ENCODE results near the gene RCAN2. TPM values are rescaled to one million over a fixed set of nuclear protein-coding genes. Genes with fewer than 3 reads are reported as not detected.

The RCAN2 gene
- total RNA-seq, 1 donor from 2014 or later, result 1.6 TPM

DNA sequence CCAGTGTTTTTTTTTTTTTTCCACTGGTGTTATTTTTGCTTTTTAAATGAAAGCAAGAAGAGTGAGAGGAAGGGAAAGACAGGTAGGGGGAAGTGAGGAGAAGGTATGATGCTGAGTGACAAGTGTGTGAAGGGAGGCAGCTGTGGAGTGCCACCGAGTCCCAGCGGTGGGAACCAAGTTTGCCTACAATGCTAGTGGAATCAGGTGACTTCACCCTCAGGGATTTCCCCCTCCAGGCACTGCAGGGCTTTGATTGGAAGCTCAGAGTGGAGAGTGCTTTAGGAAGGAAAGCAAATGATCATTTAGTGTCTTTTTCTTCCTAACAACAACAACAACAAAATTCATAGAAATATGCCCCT, 200.0 kb downstream of the RCAN2 start:
- Histone ChIP-seq H3K27me3 (ENCODE audit: control insufficient read depth in 3 of 3, insufficient read depth in 3 of 3, low read length in 3 of 3) (no peaks in the 10 kb centered on the region), H3K4me1 (ENCODE audit: control insufficient read depth in 3 of 3, insufficient read depth in 3 of 3, low read length in 3 of 3) (peaks cover 19 to 45% (median 40%) of the 10 kb centered on the region in 3 donors), H3K9ac (ENCODE audit: low read depth in 1 of 3, low read length in 3 of 3) (no peak overlapping the region), H3K36me3 (ENCODE audit: control insufficient read depth in 3 of 3, insufficient read depth in 3 of 3, low read length in 3 of 3) (no peaks in the 10 kb centered on the region), H3K9me3 (ENCODE audit: control insufficient read depth in 3 of 3, low read length in 3 of 3) (no peaks in the 10 kb centered on the region), H3K4me3 (ENCODE audit: low read length in 3 of 3) (no peak overlapping the region), H3K27ac (ENCODE audit: low read depth, low read length) (no peak overlapping the region)

DNA sequence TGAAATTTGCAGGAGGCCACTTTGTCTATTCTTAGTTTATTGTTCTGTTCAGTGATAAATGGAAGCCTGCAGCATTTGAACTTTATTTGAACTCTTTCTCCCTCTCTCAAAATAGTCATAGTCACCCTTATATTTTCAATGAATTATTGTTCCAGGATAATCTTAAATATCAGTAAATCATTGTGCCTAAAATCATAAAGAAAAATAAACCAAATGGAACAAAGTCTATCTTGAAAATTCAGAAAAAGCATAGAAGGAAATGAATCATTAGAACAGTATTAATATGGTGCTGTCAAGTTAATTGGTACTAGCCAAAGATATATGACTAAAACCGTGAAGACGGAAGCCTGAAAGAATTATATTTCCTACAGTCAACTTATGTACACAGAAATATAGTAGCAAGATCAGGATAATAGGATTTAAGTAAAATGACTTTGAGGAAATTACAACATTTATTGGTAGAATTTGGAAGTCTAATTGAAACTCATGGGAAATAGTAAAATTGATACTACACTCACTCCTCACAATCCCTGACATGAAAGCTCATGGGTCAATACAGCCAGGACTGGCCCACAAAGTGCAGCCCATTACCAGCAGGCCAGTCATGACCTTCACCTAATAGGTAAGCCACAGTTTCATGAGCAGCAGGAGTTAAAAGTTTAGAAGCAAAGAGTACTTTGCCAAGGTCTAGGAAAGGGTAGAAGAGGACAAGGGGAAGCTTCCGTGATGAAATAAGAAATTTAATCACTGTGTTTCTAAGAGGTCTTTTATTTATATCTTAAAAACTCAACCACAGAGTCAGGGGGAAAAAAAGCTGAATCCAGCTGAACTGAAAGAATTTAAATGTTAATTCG, 200.6 kb downstream of the RCAN2 start:
- Histone ChIP-seq H3K36me3 (ENCODE audit: control insufficient read depth in 3 of 3, insufficient read depth in 3 of 3, low read length in 3 of 3) (no peaks in the 10 kb centered on the region), H3K9ac (ENCODE audit: low read depth in 1 of 3, low read length in 3 of 3) (no peak overlapping the region), H3K4me3 (ENCODE audit: low read length in 3 of 3) (no peak overlapping the region), H3K9me3 (ENCODE audit: control insufficient read depth in 3 of 3, low read length in 3 of 3) (no peaks in the 10 kb centered on the region), H3K27ac (ENCODE audit: low read depth, low read length) (no peak overlapping the region), H3K27me3 (ENCODE audit: control insufficient read depth in 3 of 3, insufficient read depth in 3 of 3, low read length in 3 of 3) (no peaks in the 10 kb centered on the region), H3K4me1 (ENCODE audit: control insufficient read depth in 3 of 3, insufficient read depth in 3 of 3, low read length in 3 of 3) (peaks cover 19 to 45% (median 40%) of the 10 kb centered on the region in 3 donors)

DNA sequence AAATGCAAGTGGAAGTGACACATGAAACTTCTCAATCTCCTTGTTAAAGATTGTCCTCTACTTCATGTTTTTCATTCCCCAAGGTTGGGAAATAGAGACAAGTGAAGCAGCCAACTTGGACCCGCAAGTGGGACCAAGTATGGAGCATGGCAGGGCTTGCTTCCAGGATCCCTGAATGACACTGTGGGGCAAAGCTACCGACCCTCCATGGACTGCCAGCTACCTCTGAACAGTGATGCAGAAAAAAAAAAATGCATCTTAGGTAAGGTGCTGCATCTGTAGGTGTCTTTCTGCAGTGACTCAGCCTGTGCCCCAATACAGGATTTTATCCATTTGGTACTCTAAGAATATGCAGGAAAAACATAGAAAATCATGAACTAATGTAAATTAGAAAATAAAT, 201.4 kb downstream of the RCAN2 start:
- Histone ChIP-seq H3K36me3 (ENCODE audit: control insufficient read depth in 3 of 3, insufficient read depth in 3 of 3, low read length in 3 of 3) (no peaks in the 10 kb centered on the region), H3K9me3 (ENCODE audit: control insufficient read depth in 3 of 3, low read length in 3 of 3) (no peaks in the 10 kb centered on the region), H3K27me3 (ENCODE audit: control insufficient read depth in 3 of 3, insufficient read depth in 3 of 3, low read length in 3 of 3) (no peaks in the 10 kb centered on the region), H3K4me3 (ENCODE audit: low read length in 3 of 3) (no peak overlapping the region), H3K27ac (ENCODE audit: low read depth, low read length) (no peak overlapping the region), H3K9ac (ENCODE audit: low read depth in 1 of 3, low read length in 3 of 3) (no peak overlapping the region), H3K4me1 (ENCODE audit: control insufficient read depth in 3 of 3, insufficient read depth in 3 of 3, low read length in 3 of 3) (peaks cover 19 to 42% (median 36%) of the 10 kb centered on the region in 3 donors)

DNA sequence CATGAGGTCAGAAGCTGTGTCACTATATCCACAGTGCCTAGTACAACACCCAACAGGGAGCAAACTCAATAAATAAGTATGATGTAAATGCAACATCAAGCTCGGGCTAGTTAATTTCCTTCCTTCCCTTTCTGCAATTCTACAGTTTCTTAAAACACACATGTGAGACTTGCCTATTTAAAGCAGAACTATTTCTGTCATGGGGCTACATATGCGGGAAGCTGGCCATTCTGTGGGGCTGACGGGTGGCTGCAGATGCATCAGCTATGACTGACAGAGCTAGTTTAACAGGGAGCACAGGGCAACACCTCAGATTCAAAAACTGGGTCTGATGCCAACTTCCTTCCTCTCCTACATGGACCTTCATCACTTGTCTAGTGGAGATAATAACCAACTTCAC, 202.4 kb downstream of the RCAN2 start:
- no peak overlapping the region for H3K4me3 ChIP-seq (ENCODE audit: low read length in 3 of 3)
- no peak overlapping the region for H3K27ac ChIP-seq (ENCODE audit: low read depth, low read length)
- no peaks in the 10 kb centered on the region for H3K36me3 ChIP-seq (ENCODE audit: control insufficient read depth in 3 of 3, insufficient read depth in 3 of 3, low read length in 3 of 3)
- H3K9ac ChIP-seq (ENCODE audit: low read depth in 1 of 3, low read length in 3 of 3), result no peak overlapping the region
- H3K27me3 ChIP-seq (ENCODE audit: control insufficient read depth in 3 of 3, insufficient read depth in 3 of 3, low read length in 3 of 3), result no peaks in the 10 kb centered on the region
- H3K4me1 ChIP-seq (ENCODE audit: control insufficient read depth in 3 of 3, insufficient read depth in 3 of 3, low read length in 3 of 3), result peaks cover 19 to 40% (median 34%) of the 10 kb centered on the region in 3 donors
- no peaks in the 10 kb centered on the region for H3K9me3 ChIP-seq (ENCODE audit: control insufficient read depth in 3 of 3, low read length in 3 of 3)

DNA sequence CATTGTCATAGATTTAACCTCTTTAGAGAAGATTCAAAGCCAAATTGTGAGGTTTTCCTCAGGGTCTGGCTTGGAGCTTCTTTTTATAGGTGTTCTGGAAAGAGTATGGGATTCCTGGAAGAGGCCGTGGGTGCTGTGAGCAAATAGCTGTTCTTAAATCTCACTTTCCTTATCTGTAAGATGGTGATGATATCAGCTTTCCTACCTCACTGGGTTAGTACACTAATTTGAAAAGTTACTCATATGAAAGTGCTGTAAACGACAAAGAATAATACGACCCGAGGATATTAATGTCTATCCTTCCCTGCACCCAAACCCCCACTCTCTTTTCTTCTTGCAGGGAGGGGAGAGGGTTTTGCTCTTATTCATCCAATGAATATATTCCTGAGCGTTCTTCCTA, 203.6 kb downstream of the RCAN2 start:
- no peak overlapping the region for H3K4me3 ChIP-seq (ENCODE audit: low read length in 3 of 3)
- H3K9ac ChIP-seq (ENCODE audit: low read depth in 1 of 3, low read length in 3 of 3), result peak overlapping the region in 1 of 3 donors; percentile 25
- H3K27ac ChIP-seq (ENCODE audit: low read depth, low read length), result no peak overlapping the region
- H3K27me3 ChIP-seq (ENCODE audit: control insufficient read depth in 3 of 3, insufficient read depth in 3 of 3, low read length in 3 of 3), result no peaks in the 10 kb centered on the region
- H3K36me3 ChIP-seq (ENCODE audit: control insufficient read depth in 3 of 3, insufficient read depth in 3 of 3, low read length in 3 of 3), result no peaks in the 10 kb centered on the region
- peaks cover 19 to 36% (median 30%) of the 10 kb centered on the region in 3 donors for H3K4me1 ChIP-seq (ENCODE audit: control insufficient read depth in 3 of 3, insufficient read depth in 3 of 3, low read length in 3 of 3)
- H3K9me3 ChIP-seq (ENCODE audit: control insufficient read depth in 3 of 3, low read length in 3 of 3), result no peaks in the 10 kb centered on the region

DNA sequence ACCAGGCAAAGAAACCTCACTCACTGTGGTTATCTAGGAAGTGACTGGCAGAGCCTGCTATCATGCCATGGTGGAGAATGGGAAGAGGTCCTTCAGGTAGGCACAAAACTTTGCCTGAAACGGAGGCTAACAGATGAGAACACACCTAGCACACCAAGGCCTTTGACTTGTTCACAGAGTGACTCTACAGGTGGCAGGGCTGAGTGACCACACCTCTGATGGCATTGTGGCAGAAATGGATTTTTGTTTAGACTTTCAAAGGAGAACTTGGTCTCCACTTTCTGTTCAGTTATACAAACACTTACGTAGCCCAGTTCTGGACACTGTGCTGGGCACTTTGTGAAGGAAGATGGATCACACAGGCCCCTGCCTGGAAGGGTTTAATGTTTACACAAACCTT, 204.2 kb downstream of the RCAN2 start:
- H3K9me3 ChIP-seq (ENCODE audit: control insufficient read depth in 3 of 3, low read length in 3 of 3), result no peaks in the 10 kb centered on the region
- no peak overlapping the region for H3K9ac ChIP-seq (ENCODE audit: low read depth in 1 of 3, low read length in 3 of 3)
- no peaks in the 10 kb centered on the region for H3K36me3 ChIP-seq (ENCODE audit: control insufficient read depth in 3 of 3, insufficient read depth in 3 of 3, low read length in 3 of 3)
- H3K4me3 ChIP-seq (ENCODE audit: low read length in 3 of 3), result no peak overlapping the region
- no peaks in the 10 kb centered on the region for H3K27me3 ChIP-seq (ENCODE audit: control insufficient read depth in 3 of 3, insufficient read depth in 3 of 3, low read length in 3 of 3)
- H3K27ac ChIP-seq (ENCODE audit: low read depth, low read length), result no peak overlapping the region
- H3K4me1 ChIP-seq (ENCODE audit: control insufficient read depth in 3 of 3, insufficient read depth in 3 of 3, low read length in 3 of 3), result peaks cover 19 to 36% (median 30%) of the 10 kb centered on the region in 3 donors

DNA sequence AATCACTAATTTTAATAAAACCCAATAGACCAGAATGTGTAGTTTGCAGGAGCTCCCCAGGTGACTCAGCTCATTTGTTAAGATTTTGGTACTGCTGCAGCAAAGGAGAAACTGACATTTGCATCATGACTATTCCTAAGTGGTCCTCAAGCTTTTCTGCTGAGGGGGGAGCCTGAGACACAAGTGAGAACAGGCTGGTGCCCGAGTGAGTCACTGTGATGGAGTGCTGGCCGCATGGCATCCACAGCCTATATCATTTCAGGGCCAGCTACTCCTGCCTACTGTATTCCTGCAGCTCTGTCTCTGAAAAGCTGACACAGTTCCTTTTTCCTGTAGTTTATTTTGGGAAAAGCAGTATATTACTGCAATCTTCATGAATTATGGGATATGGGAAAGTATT, 206.8 kb downstream of the RCAN2 start:
- Histone ChIP-seq H3K4me3 (ENCODE audit: low read length in 3 of 3) (no peak overlapping the region), H3K9ac (ENCODE audit: low read depth in 1 of 3, low read length in 3 of 3) (no peak overlapping the region), H3K27me3 (ENCODE audit: control insufficient read depth in 3 of 3, insufficient read depth in 3 of 3, low read length in 3 of 3) (no peaks in the 10 kb centered on the region), H3K36me3 (ENCODE audit: control insufficient read depth in 3 of 3, insufficient read depth in 3 of 3, low read length in 3 of 3) (no peaks in the 10 kb centered on the region), H3K9me3 (ENCODE audit: control insufficient read depth in 3 of 3, low read length in 3 of 3) (no peaks in the 10 kb centered on the region), H3K4me1 (ENCODE audit: control insufficient read depth in 3 of 3, insufficient read depth in 3 of 3, low read length in 3 of 3) (peaks cover 9 to 32% (median 16%) of the 10 kb centered on the region in 3 donors), H3K27ac (ENCODE audit: low read depth, low read length) (no peak overlapping the region)

DNA sequence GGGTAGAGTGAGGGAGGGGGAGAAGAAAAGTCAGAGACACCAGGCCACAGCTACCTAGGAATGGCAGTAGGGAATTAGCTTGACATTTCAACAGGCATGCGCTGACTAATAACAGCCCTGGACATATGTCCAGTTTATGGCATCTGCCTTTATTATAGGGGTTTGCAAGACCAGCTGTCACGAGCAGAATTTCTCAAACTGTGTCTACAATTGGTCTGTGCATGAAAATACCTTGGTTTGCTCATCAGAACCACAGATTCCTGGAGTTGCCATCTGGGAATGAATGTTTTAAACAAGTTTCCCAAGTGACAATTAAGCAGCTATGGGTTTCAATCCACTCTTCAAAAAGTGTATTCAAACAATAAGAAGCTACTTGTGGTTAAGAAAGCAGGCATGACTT, 210.1 kb downstream of the RCAN2 start:
- Histone ChIP-seq H3K27me3 (ENCODE audit: control insufficient read depth in 3 of 3, insufficient read depth in 3 of 3, low read length in 3 of 3) (no peaks in the 10 kb centered on the region), H3K9ac (ENCODE audit: low read depth in 1 of 3, low read length in 3 of 3) (no peak overlapping the region), H3K9me3 (ENCODE audit: control insufficient read depth in 3 of 3, low read length in 3 of 3) (no peaks in the 10 kb centered on the region), H3K27ac (ENCODE audit: low read depth, low read length) (no peak overlapping the region), H3K4me3 (ENCODE audit: low read length in 3 of 3) (no peak overlapping the region), H3K4me1 (ENCODE audit: control insufficient read depth in 3 of 3, insufficient read depth in 3 of 3, low read length in 3 of 3) (peaks cover 3 to 15% (median 5%) of the 10 kb centered on the region in 3 donors), H3K36me3 (ENCODE audit: control insufficient read depth in 3 of 3, insufficient read depth in 3 of 3, low read length in 3 of 3) (no peaks in the 10 kb centered on the region)

DNA sequence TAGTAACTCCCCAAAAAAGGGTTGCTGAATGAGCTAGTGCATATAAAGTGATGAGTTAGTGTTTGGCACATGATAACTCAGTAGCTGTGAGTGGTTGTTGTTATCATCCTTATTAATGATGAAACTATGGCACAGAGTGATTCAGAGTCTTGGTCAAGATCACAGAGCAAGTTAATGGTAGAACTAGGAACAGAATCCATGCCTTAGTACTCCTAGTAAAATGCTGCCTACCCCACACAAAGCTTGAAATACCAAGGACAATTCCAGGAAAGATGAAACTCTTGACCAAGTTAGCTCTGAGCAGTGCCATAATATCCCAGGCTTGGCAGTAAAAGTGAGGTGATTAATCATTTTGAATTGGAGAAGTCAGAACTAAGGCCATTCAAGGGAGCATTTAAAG, 211.4 kb downstream of the RCAN2 start:
- Histone ChIP-seq H3K4me1 (ENCODE audit: control insufficient read depth in 3 of 3, insufficient read depth in 3 of 3, low read length in 3 of 3) (peaks cover 3 to 15% (median 5%) of the 10 kb centered on the region in 3 donors), H3K9me3 (ENCODE audit: control insufficient read depth in 3 of 3, low read length in 3 of 3) (no peaks in the 10 kb centered on the region), H3K9ac (ENCODE audit: low read depth in 1 of 3, low read length in 3 of 3) (no peak overlapping the region), H3K36me3 (ENCODE audit: control insufficient read depth in 3 of 3, insufficient read depth in 3 of 3, low read length in 3 of 3) (no peaks in the 10 kb centered on the region), H3K27me3 (ENCODE audit: control insufficient read depth in 3 of 3, insufficient read depth in 3 of 3, low read length in 3 of 3) (no peaks in the 10 kb centered on the region), H3K27ac (ENCODE audit: low read depth, low read length) (no peak overlapping the region), H3K4me3 (ENCODE audit: low read length in 3 of 3) (no peak overlapping the region)

DNA sequence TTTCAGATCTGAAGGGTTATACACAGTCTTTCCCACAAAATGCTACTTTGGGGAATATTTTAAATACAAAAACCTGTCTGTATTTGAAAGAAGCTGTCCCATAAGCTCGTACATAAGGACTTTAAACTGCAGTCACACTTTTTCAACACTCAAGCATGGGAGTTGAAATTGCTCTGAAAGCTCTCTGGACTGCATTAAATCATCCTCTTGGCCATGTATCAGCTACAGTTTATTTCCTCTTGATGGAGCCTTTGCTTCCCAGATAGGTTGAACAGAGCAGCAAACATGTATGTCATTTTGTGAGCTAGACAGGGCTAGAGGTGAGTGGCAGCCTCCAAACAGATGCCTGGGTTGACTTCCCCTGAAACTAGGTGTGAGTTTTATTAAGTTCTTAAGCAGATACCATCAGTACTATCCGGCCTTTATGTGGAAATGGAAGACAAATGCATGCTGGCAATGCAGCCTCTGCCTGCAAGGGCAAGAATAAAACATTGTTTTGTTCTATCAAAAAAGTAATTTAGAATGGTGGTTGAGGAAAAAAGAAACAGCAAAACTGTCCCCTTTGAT, 214.6 kb downstream of the RCAN2 start:
- H3K27ac ChIP-seq (ENCODE audit: low read depth, low read length), result no peak overlapping the region
- H3K4me1 ChIP-seq (ENCODE audit: control insufficient read depth in 3 of 3, insufficient read depth in 3 of 3, low read length in 3 of 3), result peaks cover 3 to 19% (median 10%) of the 10 kb centered on the region in 3 donors
- H3K36me3 ChIP-seq (ENCODE audit: control insufficient read depth in 3 of 3, insufficient read depth in 3 of 3, low read length in 3 of 3), result no peaks in the 10 kb centered on the region
- H3K9ac ChIP-seq (ENCODE audit: low read depth in 1 of 3, low read length in 3 of 3), result no peak overlapping the region
- H3K4me3 ChIP-seq (ENCODE audit: low read length in 3 of 3), result no peak overlapping the region
- no peaks in the 10 kb centered on the region for H3K27me3 ChIP-seq (ENCODE audit: control insufficient read depth in 3 of 3, insufficient read depth in 3 of 3, low read length in 3 of 3)
- no peaks in the 10 kb centered on the region for H3K9me3 ChIP-seq (ENCODE audit: control insufficient read depth in 3 of 3, low read length in 3 of 3)

Measured in skeletal muscle tissue (tissue), 4 donors.